ENCODE data around the gene ARHGAP8.

DNA sequence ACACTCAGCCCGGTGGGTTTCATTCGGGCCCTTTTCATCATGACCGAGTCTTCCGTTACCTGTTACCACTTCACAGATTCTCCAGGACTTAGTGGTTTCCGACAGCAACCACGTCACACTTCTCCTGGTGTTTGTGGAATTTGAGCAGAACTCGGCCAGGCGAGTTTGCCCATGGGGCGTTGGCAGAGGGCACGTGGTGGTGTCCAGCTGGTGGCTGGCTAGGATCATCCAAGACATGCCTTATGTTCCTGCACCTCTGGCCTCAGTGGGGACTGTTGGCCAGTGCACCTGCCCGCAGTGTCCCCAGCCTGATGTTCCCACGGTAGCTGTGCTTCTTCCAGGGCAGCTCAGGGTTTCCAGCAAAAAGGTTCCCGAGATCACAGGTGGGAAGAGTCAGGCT, 87.3 kb downstream of the ARHGAP8 start:
- TF ChIP-seq, protein P1, sequence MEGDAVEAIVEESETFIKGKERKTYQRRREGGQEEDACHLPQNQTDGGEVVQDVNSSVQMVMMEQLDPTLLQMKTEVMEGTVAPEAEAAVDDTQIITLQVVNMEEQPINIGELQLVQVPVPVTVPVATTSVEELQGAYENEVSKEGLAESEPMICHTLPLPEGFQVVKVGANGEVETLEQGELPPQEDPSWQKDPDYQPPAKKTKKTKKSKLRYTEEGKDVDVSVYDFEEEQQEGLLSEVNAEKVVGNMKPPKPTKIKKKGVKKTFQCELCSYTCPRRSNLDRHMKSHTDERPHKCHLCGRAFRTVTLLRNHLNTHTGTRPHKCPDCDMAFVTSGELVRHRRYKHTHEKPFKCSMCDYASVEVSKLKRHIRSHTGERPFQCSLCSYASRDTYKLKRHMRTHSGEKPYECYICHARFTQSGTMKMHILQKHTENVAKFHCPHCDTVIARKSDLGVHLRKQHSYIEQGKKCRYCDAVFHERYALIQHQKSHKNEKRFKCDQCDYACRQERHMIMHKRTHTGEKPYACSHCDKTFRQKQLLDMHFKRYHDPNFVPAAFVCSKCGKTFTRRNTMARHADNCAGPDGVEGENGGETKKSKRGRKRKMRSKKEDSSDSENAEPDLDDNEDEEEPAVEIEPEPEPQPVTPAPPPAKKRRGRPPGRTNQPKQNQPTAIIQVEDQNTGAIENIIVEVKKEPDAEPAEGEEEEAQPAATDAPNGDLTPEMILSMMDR (conservative IDR thresholded peaks at IDR 0.05 in 1 of 2, IDR thresholded peaks at IDR 0.05 in 1 of 2; ENCODE audit: low read depth in 1 of 2, low read length in 2 of 2): no peak
- TF ChIP-seq EZH2 (IDR thresholded peaks at IDR 0.05; ENCODE audit: low read length, missing control alignments): no peak
